ENCODE measurements around the gene TENM3. TPM values are rescaled to one million over a fixed set of nuclear protein-coding genes. Genes with fewer than 3 reads are reported as not detected.

Gene TENM3
- polyA plus RNA-seq, 1 of the 3 experiments (the other 2 are of a cell fraction): 10.4 TPM

DNA sequence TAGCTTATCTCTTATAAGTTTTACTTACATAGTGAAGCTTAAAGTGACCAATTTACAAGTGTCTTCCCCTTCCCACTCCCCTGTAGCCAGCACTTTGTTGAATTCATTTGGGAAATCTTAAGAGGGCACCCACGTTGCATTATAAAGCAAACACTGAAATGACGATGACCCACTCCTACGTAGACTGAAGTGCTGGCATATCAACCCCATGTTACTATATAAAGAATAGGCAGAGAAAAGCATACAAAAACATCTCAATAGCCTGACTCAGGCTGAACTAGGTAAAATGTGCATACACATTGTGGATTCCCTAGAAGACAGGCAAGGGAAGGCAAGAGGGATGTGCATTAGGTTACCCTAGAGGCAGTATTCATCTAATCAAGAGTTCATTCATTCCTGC is 313.4 kb downstream of the TENM3 start:
- Histone ChIP-seq H3K27me3 (ENCODE audit: insufficient read depth) (no peaks in the 10 kb centered on the region), H3K27ac (ENCODE audit: low read depth in 2 of 2, low read length in 1 of 2) (no peak overlapping the region), H3K4me3 (ENCODE audit: low read depth in 2 of 2, low read length in 1 of 2) (no peak overlapping the region), H3K9me2 (no peaks in the 10 kb centered on the region), H3K9ac (no peak overlapping the region), H2AFZ (ENCODE audit: low read depth) (no peak overlapping the region), H3K4me1 (ENCODE audit: control insufficient read depth in 1 of 2, insufficient read depth in 2 of 2, low read depth in 1 of 2, low read length in 1 of 2) (peaks cover 4% of the 10 kb centered on the region in 2 experiments; a peak in 2 of 4 replicates), H3K9me3 (no peaks in the 10 kb centered on the region), H3K4me2 (no peak overlapping the region), H4K20me1 (ENCODE audit: insufficient read depth) (no peaks in the 10 kb centered on the region), H3F3A (replicated peaks; ENCODE audit: insufficient read depth) (no peaks in the 10 kb centered on the region), H3K79me2 (ENCODE audit: insufficient read depth) (no peaks in the 10 kb centered on the region), H3K36me3 (replicated peaks in 1 of 2; ENCODE audit: control insufficient read depth in 1 of 2, insufficient read depth in 2 of 2, low read length in 1 of 2) (no peaks in the 10 kb centered on the region)
- ChIA-PET POLR2A (no interaction called here), CTCF (no interaction called here)
- no peak for DNase-seq
- TF ChIP-seq USF2 (IDR thresholded peaks at IDR 0.05; ENCODE audit: borderline replicate concordance, low read depth, low read length) (no peak), FOXJ3 (CRISPR knock-in tag; IDR thresholded peaks at IDR 0.05) (no peak)
- 91% methylated on average over 3 of the region's 3 CpGs for WGBS (ENCODE audit: low lambda C conversion rate)

DNA sequence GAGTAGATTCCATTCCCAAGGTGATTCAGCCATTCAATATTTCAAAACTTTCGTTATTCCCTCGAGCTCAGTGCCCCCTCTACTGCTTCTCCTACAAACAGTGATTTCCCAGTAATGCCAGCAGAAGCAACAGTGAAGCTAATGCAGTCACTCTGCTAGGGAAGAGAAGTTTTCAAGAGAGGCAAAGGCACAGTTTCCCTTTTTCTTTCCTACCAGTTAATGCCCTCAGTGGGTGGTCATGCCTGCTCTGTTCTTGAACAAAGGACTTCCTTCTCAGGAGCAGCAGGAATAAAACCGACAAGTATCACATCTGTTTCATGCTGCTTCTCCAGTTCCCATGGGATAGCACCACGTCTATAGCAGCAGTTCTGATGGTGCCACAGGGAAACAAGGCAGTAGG is 317.2 kb downstream of the TENM3 start:
- H3F3A ChIP-seq (replicated peaks; ENCODE audit: insufficient read depth): no peaks in the 10 kb centered on the region
- ChIA-PET CTCF (no interaction called here), POLR2A (no interaction called here)
- TF ChIP-seq MAX (IDR thresholded peaks at IDR 0.05; ENCODE audit: low read depth) (no peak), TEAD4 (IDR thresholded peaks at IDR 0.05; ENCODE audit: borderline replicate concordance, insufficient read depth) (no peak), YY1 (IDR thresholded peaks at IDR 0.05; ENCODE audit: low read depth) (no peak), NFIC (IDR thresholded peaks at IDR 0.05; ENCODE audit: borderline replicate concordance) (no peak), FOXJ3 (CRISPR knock-in tag; IDR thresholded peaks at IDR 0.05) (no peak), GATA2 (CRISPR knock-in tag; IDR thresholded peaks at IDR 0.05) (no peak), RFX5 (IDR thresholded peaks at IDR 0.05; ENCODE audit: low read length) (no peak), FOXM1 (IDR thresholded peaks at IDR 0.05; ENCODE audit: low read depth) (no peak), USF2 (IDR thresholded peaks at IDR 0.05; ENCODE audit: borderline replicate concordance, low read depth, low read length) (no peak), TCF12 (IDR thresholded peaks at IDR 0.05) (no peak), EZH2phosphoT487 (IDR thresholded peaks at IDR 0.05; ENCODE audit: borderline replicate concordance, low read depth) (no peak), CHD2 (IDR thresholded peaks at IDR 0.05; ENCODE audit: low read length, partially characterized antibody) (no peak)
- WGBS (ENCODE audit: low lambda C conversion rate): 89% methylated on average over 4 of the region's 4 CpGs
- no peaks in the 10 kb centered on the region for H3K9me3 ChIP-seq
- H3K4me2 ChIP-seq: no peak overlapping the region
- H3K36me3 ChIP-seq (replicated peaks in 1 of 2; ENCODE audit: control insufficient read depth in 1 of 2, insufficient read depth in 2 of 2, low read length in 1 of 2): no peaks in the 10 kb centered on the region
- peaks cover 4% of the 10 kb centered on the region in 2 experiments; a peak in 2 of 4 replicates for H3K4me1 ChIP-seq (ENCODE audit: control insufficient read depth in 1 of 2, insufficient read depth in 2 of 2, low read depth in 1 of 2, low read length in 1 of 2)
- H3K9ac ChIP-seq: no peak overlapping the region
- no peaks in the 10 kb centered on the region for H3K9me2 ChIP-seq
- H3K27me3 ChIP-seq (ENCODE audit: insufficient read depth): no peaks in the 10 kb centered on the region
- no peaks in the 10 kb centered on the region for H3K79me2 ChIP-seq (ENCODE audit: insufficient read depth)
- no peaks in the 10 kb centered on the region for H4K20me1 ChIP-seq (ENCODE audit: insufficient read depth)
- H3K4me3 ChIP-seq (ENCODE audit: low read depth in 2 of 2, low read length in 1 of 2): no peak overlapping the region
- H3K27ac ChIP-seq (ENCODE audit: low read depth in 2 of 2, low read length in 1 of 2): no peak overlapping the region
- no peak overlapping the region for H2AFZ ChIP-seq (ENCODE audit: low read depth)
- no peak for DNase-seq
